Measurements from ENCODE around the gene OR14J1.

DNA sequence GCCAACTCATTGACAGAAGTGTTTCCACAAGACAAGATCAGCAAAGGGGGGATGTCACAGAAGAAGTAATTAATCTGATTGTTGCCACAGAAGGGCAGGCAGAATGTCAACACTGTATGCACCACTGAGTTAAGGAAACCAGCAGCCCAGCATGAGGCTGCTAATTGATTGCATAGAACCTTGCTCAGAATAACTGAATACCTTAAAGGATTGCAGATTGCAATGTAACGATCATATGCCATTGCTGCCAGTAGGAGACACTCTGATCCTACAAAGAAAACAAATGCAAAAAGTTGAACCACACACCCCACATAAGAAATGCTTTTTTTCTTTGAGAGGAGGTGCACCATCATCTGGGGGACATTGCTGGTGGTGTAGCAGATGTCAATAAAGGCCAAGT lies 54.1 kb downstream of the OR14J1 start:
- TF ChIP-seq EZH2 (IDR thresholded peaks at IDR 0.05; ENCODE audit: borderline replicate concordance, low read length) (no peak), CTCF (IDR thresholded peaks at IDR 0.05; ENCODE audit: low read length) (no peak)
